IMR-90 (cell line): ENCODE data around the gene SLC6A20. TPM values are rescaled to one million over a fixed set of nuclear protein-coding genes. Genes with fewer than 3 reads are reported as not detected.

Source experiments
- ATAC-seq: fragments of 200-7000 bp; cut with Tn5 transposase; 2 replicates; pipeline ENCODE4 v1.9.1; 2020; ENCODE audit warnings: low read depth, mild to moderate bottlenecking, moderate library complexity
- BruUV-seq: library from RNA; stranded (reverse); fragments of 400-500 nt; replicated peaks from 2 replicates; lab custom pipeline; 2021; lab: Mats Ljungman, UMichigan
- CTCF ChIA-PET: fragments of 300-600 bp; formaldehyde crosslinking; extraction: SDS; loops from one replicate; lab custom pipeline; 2021; ENCODE audit warnings: antibody characterized with exemption; lab: Yijun Ruan, JAX
- POLR2A ChIA-PET: fragments of 300-600 bp; sonication (Branson Sonifier 250); formaldehyde crosslinking; loops from one replicate; lab custom pipeline; 2022; ENCODE audit warnings: antibody characterized with exemption; ENCODE audit not compliant: unreplicated experiment; lab: Charles Lee
- DNase-seq: peaks from one replicate; pipeline ENCODE4 v3.0.0; 2013
- H2AFZ ChIP-seq: replicated peaks from 2 replicates; pipeline ENCODE3; 2013; ENCODE audit warnings: low read length, mild to moderate bottlenecking; ENCODE audit not compliant: poor library complexity
- H2AK5ac ChIP-seq: 2 replicates; pipeline ENCODE4 v1.6.1; 2013; ENCODE audit warnings: low read depth, low read length, inconsistent platforms
- H2AK9ac ChIP-seq: replicated peaks from 2 replicates; pipeline ENCODE3; 2013; ENCODE audit warnings: mild to moderate bottlenecking, low read depth, low read length, moderate library complexity; ENCODE audit not compliant: poor library complexity
- H2BK120ac ChIP-seq: 2 replicates; pipeline ENCODE4 v1.6.1; 2013; ENCODE audit warnings: low read depth, low read length, inconsistent platforms
- H2BK15ac ChIP-seq: 3 replicates; pipeline ENCODE4 v1.6.1; 2013; ENCODE audit warnings: low read depth, low read length, inconsistent platforms
- H2BK20ac ChIP-seq: 2 replicates; pipeline ENCODE4 v1.6.1; 2013; ENCODE audit warnings: low read depth, mild to moderate bottlenecking, inconsistent platforms, low read length, moderate library complexity
- H2BK5ac ChIP-seq: 2 replicates; pipeline ENCODE4 v1.6.1; 2013; ENCODE audit warnings: mild to moderate bottlenecking, low read depth, low read length, inconsistent platforms; ENCODE audit not compliant: poor library complexity, severe bottlenecking
- H3K14ac ChIP-seq: replicated peaks from 2 replicates; pipeline ENCODE4 v1.6.1; 2013; ENCODE audit warnings: low read depth, low read length, inconsistent platforms
- H3K18ac ChIP-seq: 2 replicates; pipeline ENCODE4 v1.6.1; 2013; ENCODE audit warnings: low read depth, low read length, control low read depth
- H3K23ac ChIP-seq: 2 replicates; pipeline ENCODE4 v1.6.1; 2013; ENCODE audit warnings: low read depth, low read length, inconsistent platforms
- H3K27ac ChIP-seq: 2 replicates; pipeline ENCODE4 v1.5.1; 2013; ENCODE audit warnings: mild to moderate bottlenecking, control low read depth, low read length; ENCODE audit not compliant: insufficient read depth
- H3K27me3 ChIP-seq: 2 replicates; pipeline ENCODE4 v1.6.1; 2013; ENCODE audit warnings: low read length; ENCODE audit not compliant: control insufficient read depth, insufficient read depth
- H3K36me3 ChIP-seq: 2 replicates; pipeline ENCODE4 v1.6.1; 2013; ENCODE audit warnings: low read length, mixed read lengths; ENCODE audit not compliant: control insufficient read depth, insufficient read depth
- H3K4ac ChIP-seq: 2 replicates; pipeline ENCODE4 v1.6.1; 2013; ENCODE audit warnings: low read depth, low read length, inconsistent platforms
- H3K4me1 ChIP-seq: 2 replicates; pipeline ENCODE4 v1.6.1; 2013; ENCODE audit warnings: low read length, mixed read lengths; ENCODE audit not compliant: control insufficient read depth, insufficient read depth
- H3K4me2 ChIP-seq: 2 replicates; pipeline ENCODE4 v1.6.1; 2013; ENCODE audit warnings: low read depth, mild to moderate bottlenecking, control low read depth, low read length, moderate library complexity
- H3K4me3 ChIP-seq: 2 replicates; pipeline ENCODE4 v1.5.1; 2013; ENCODE audit warnings: low read depth, mild to moderate bottlenecking, control low read depth, low read length, moderate library complexity; ENCODE audit not compliant: insufficient read depth
- H3K56ac ChIP-seq: 2 replicates; pipeline ENCODE4 v1.6.1; 2013; ENCODE audit warnings: low read length, inconsistent platforms; ENCODE audit not compliant: insufficient read depth; ENCODE audit errors: extremely low read depth
- H3K79me1 ChIP-seq, 2 experiments: 2 replicates each; pipeline ENCODE4 v1.6.1; 2013; ENCODE audit warnings: low read length in 2 of 2, inconsistent platforms in 1 of 2, low read depth in 1 of 2
- H3K9ac ChIP-seq: 2 replicates; pipeline ENCODE4 v1.6.1; 2013; ENCODE audit warnings: low read depth, low read length, control low read depth
- H3K9me1 ChIP-seq: 2 replicates; pipeline ENCODE4 v1.6.1; 2013; ENCODE audit warnings: low read length, inconsistent platforms; ENCODE audit not compliant: insufficient read depth
- H3K9me3 ChIP-seq: 2 replicates; pipeline ENCODE4 v1.6.1; 2013; ENCODE audit warnings: low read length; ENCODE audit not compliant: control insufficient read depth, insufficient read depth
- H4K20me1 ChIP-seq: 2 replicates; pipeline ENCODE4 v1.6.1; 2013; ENCODE audit warnings: low read length, inconsistent platforms; ENCODE audit not compliant: insufficient read depth
- H4K5ac ChIP-seq: 2 replicates; pipeline ENCODE4 v1.6.1; 2013; ENCODE audit warnings: mild to moderate bottlenecking, low read depth, low read length, control low read depth
- H4K8ac ChIP-seq, 2 experiments: 2 replicates each; pipeline ENCODE4 v1.6.1; 2013; ENCODE audit warnings: low read depth in 2 of 2, low read length in 2 of 2, control low read depth in 1 of 2, inconsistent platforms in 1 of 2
- H4K91ac ChIP-seq: 2 replicates; pipeline ENCODE4 v1.6.1; 2013; ENCODE audit warnings: low read depth, low read length, inconsistent platforms; ENCODE audit not compliant: insufficient read depth
- CEBPB ChIP-seq: IDR thresholded peaks from 2 replicates; pipeline ENCODE4 v1.6.1; 2012; ENCODE audit warnings: low read depth, low read length, improper control_type of control experiment
- ELK1 ChIP-seq: fragments of 150-350 bp; IDR thresholded peaks from 2 replicates; pipeline ENCODE4 v1.6.1; 2016; ENCODE audit warnings: low read depth, mild to moderate bottlenecking, low read length, moderate library complexity, borderline replicate concordance
- WGBS, 2 experiments: methylation state at CpG; one replicate each; pipeline versions ENCODE4 v1.1.5 to v1.1.7; 2013; ENCODE audit warnings: missing lambda C conversion rate in 2 of 2; ENCODE audit not compliant: insufficient read length in 1 of 2; ENCODE audit errors: extremely low coverage in 2 of 2; 5-methylcytosine and 5-hydroxymethylcytosine counted together
- dilution Hi-C: fragments of 300-500 bp; cut with HindIII; formaldehyde crosslinking; loops from one replicate; pipeline ENCODE4 v1.14.3; 2018; ENCODE audit warnings: low sequenced_read_pairs; ENCODE audit not compliant: unreplicated experiment
- in situ Hi-C: fragments of 300-500 bp; cut with MboI; formaldehyde crosslinking; loops from 3 replicates; pipeline ENCODE4 v1.14.3; 2019; ENCODE audit warnings: low sequenced_read_pairs, inconsistent platforms, mixed read lengths
- intact Hi-C: fragments of 100-400 bp; cut with micrococcal nuclease; formaldehyde crosslinking; loops from 2 replicates; pipeline ENCODE4 v1.10.0; 2022
- polyA plus RNA-seq, 3 experiments: library from polyadenylated mRNA; depleted of rRNA; stranded (reverse); fragments of >200 nt; gene quantifications; 2 replicates each; pipeline ENCODE4 v1.2.3, GENCODE V29; 2012; ENCODE audit warnings: low replicate concordance in 1 of 3
- total RNA-seq: library from RNA; depleted of rRNA; stranded (reverse); fragments of >200 nt; gene quantifications from 2 replicates; pipeline ENCODE4 v1.2.3, GENCODE V29; 2012

Gene SLC6A20
- total and polyA plus RNA-seq, 2 of the 4 experiments (the other 2 are of a cell fraction), result not detected

- no peak overlapping the region for H4K5ac ChIP-seq
- no peak overlapping the region for H4K91ac ChIP-seq
- H3K9ac ChIP-seq, result no peak overlapping the region
- H3K9me1 ChIP-seq, result no peaks in the 10 kb centered on the region
- ATAC-seq, result no peak
- no CpG with 5 or more reads among the region's 3 CpGs for WGBS, 2 experiments
- no peaks in the 10 kb centered on the region for H3K79me1 ChIP-seq
- H2BK20ac ChIP-seq, result no peak overlapping the region
- H2AK9ac ChIP-seq, result no peak overlapping the region
- H3K18ac ChIP-seq, result no peak overlapping the region
- peaks cover 23% of the 10 kb centered on the region for H3K27me3 ChIP-seq
- no peak overlapping the region for H3K27ac ChIP-seq
- H3K23ac ChIP-seq, result no peak overlapping the region
- intact Hi-C loops, result no loop called here
- no TSS peak for BruUV-seq
- TF ChIP-seq ELK1 (no peak), CEBPB (no peak)
- H2BK120ac ChIP-seq, result no peak overlapping the region
- CTCF ChIA-PET, result interaction anchor here (1.5 kb wide), 1 partner anchor 27 kb away, joined by 3 read pairs; no protein-coding TSS in a partner anchor
- no peak overlapping the region for H3K4me2 ChIP-seq
- DNase-seq, result no peak
- in situ Hi-C loops, result no loop called here
- no peak overlapping the region for H4K8ac ChIP-seq
- H3K14ac ChIP-seq, result no peak overlapping the region
- H4K20me1 ChIP-seq, result no peaks in the 10 kb centered on the region
- no peak overlapping the region for H2AK5ac ChIP-seq
- POLR2A ChIA-PET, result no interaction called here
- H3K4me1 ChIP-seq, result no peaks in the 10 kb centered on the region
- H2AFZ ChIP-seq, result no peak overlapping the region
- H3K4me3 ChIP-seq, result no peak overlapping the region
- H3K56ac ChIP-seq, result no peak overlapping the region
- no peak overlapping the region for H2BK15ac ChIP-seq
- dilution Hi-C loops, result no loop called here
- H2BK5ac ChIP-seq, result no peak overlapping the region
- no peak overlapping the region for H3K4ac ChIP-seq
- no peaks in the 10 kb centered on the region for H3K36me3 ChIP-seq
- H3K9me3 ChIP-seq, result no peaks in the 10 kb centered on the region
Measured at GRCh38 chr3:45806072-45806471, 9.7 kb upstream of the SLC6A20 start.
